HUES64 (cell line): ENCODE measurements around the gene ATP2B2.

Experiments used
- H3K27ac ChIP-seq: 2 replicates; pipeline ENCODE4 v1.7.0; 2013; ENCODE audit warnings: low read depth, low read length, inconsistent platforms
- H3K27me3 ChIP-seq: 2 replicates; pipeline ENCODE4 v1.6.1; 2013; ENCODE audit warnings: mild to moderate bottlenecking, low read length; ENCODE audit not compliant: insufficient read depth
- H3K36me3 ChIP-seq: 2 replicates; pipeline ENCODE4 v1.6.1; 2013; ENCODE audit warnings: mild to moderate bottlenecking, low read length; ENCODE audit not compliant: insufficient read depth
- H3K4me1 ChIP-seq: 2 replicates; pipeline ENCODE4 v1.6.1; 2013; ENCODE audit warnings: mild to moderate bottlenecking, low read length, moderate library complexity; ENCODE audit not compliant: insufficient read depth
- H3K4me3 ChIP-seq: 2 replicates; pipeline ENCODE4 v1.5.1; 2013; ENCODE audit warnings: mild to moderate bottlenecking, low read length, moderate library complexity
- H3K9ac ChIP-seq: 2 replicates; pipeline ENCODE4 v1.6.1; 2013; ENCODE audit warnings: mild to moderate bottlenecking, low read depth, low read length
- H3K9me3 ChIP-seq: 2 replicates; pipeline ENCODE4 v1.6.1; 2013; ENCODE audit warnings: low read depth, low read length; ENCODE audit not compliant: insufficient read depth
- WGBS: fragments of 150-250, 120-280 bp; methylation state at CpG from one replicate; pipeline ENCODE4 v1.1.7; 2013; ENCODE audit warnings: missing lambda C conversion rate; 5-methylcytosine and 5-hydroxymethylcytosine counted together

The ATP2B2 gene

GRCh38 chr3:10413041-10413440, 92.3 kb downstream of the ATP2B2 start:
- Histone ChIP-seq H3K9ac (no peak overlapping the region), H3K36me3 (no peaks in the 10 kb centered on the region), H3K4me1 (no peaks in the 10 kb centered on the region), H3K27ac (no peak overlapping the region), H3K27me3 (no peaks in the 10 kb centered on the region), H3K9me3 (no peaks in the 10 kb centered on the region), H3K4me3 (no peak overlapping the region)
- 83% methylated on average over 4 of the region's 4 CpGs for WGBS

GRCh38 chr3:10411598-10412332, 93.6 kb downstream of the ATP2B2 start:
- WGBS: 94% methylated on average over 9 of the region's 9 CpGs
- Histone ChIP-seq H3K4me1 (no peaks in the 10 kb centered on the region), H3K9me3 (no peaks in the 10 kb centered on the region), H3K36me3 (no peaks in the 10 kb centered on the region), H3K27ac (no peak overlapping the region), H3K4me3 (no peak overlapping the region), H3K9ac (no peak overlapping the region), H3K27me3 (no peaks in the 10 kb centered on the region)

GRCh38 chr3:10410383-10411002, 94.9 kb downstream of the ATP2B2 start:
- no peaks in the 10 kb centered on the region for H3K9me3 ChIP-seq
- no peaks in the 10 kb centered on the region for H3K36me3 ChIP-seq
- no peaks in the 10 kb centered on the region for H3K27me3 ChIP-seq
- H3K9ac ChIP-seq: no peak overlapping the region
- no peak overlapping the region for H3K27ac ChIP-seq
- 95% methylated on average over 21 of the region's 21 CpGs for WGBS
- H3K4me1 ChIP-seq: no peaks in the 10 kb centered on the region
- no peak overlapping the region for H3K4me3 ChIP-seq

GRCh38 chr3:10408680-10409079, 96.7 kb downstream of the ATP2B2 start:
- 91% methylated on average over 7 of the region's 8 CpGs for WGBS
- Histone ChIP-seq H3K36me3 (no peaks in the 10 kb centered on the region), H3K4me3 (no peak overlapping the region), H3K27me3 (no peaks in the 10 kb centered on the region), H3K9ac (no peak overlapping the region), H3K4me1 (no peaks in the 10 kb centered on the region), H3K27ac (no peak overlapping the region), H3K9me3 (no peaks in the 10 kb centered on the region)

GRCh38 chr3:10407361-10407760, 98.0 kb downstream of the ATP2B2 start:
- Histone ChIP-seq H3K9ac (no peak overlapping the region), H3K4me1 (no peaks in the 10 kb centered on the region), H3K4me3 (no peak overlapping the region), H3K27ac (no peak overlapping the region), H3K36me3 (no peaks in the 10 kb centered on the region), H3K9me3 (no peaks in the 10 kb centered on the region), H3K27me3 (no peaks in the 10 kb centered on the region)
- 89% methylated on average over 8 of the region's 8 CpGs for WGBS

GRCh38 chr3:10406414-10406813, 99.0 kb downstream of the ATP2B2 start:
- no peak overlapping the region for H3K9ac ChIP-seq
- no peaks in the 10 kb centered on the region for H3K27me3 ChIP-seq
- H3K27ac ChIP-seq: no peak overlapping the region
- H3K4me3 ChIP-seq: no peak overlapping the region
- 90% methylated on average over 6 of the region's 6 CpGs for WGBS
- H3K4me1 ChIP-seq: no peaks in the 10 kb centered on the region
- no peaks in the 10 kb centered on the region for H3K9me3 ChIP-seq
- no peaks in the 10 kb centered on the region for H3K36me3 ChIP-seq

GRCh38 chr3:10405816-10406215, 99.6 kb downstream of the ATP2B2 start:
- Histone ChIP-seq H3K27me3 (no peaks in the 10 kb centered on the region), H3K36me3 (no peaks in the 10 kb centered on the region)

GRCh38 chr3:10404876-10405275, 100.5 kb downstream of the ATP2B2 start:
- no peaks in the 10 kb centered on the region for H3K4me1 ChIP-seq
- H3K27me3 ChIP-seq: no peaks in the 10 kb centered on the region
- no peak overlapping the region for H3K9ac ChIP-seq
- no peaks in the 10 kb centered on the region for H3K9me3 ChIP-seq
- WGBS: 71% methylated on average over 3 of the region's 3 CpGs
- H3K36me3 ChIP-seq: no peaks in the 10 kb centered on the region
- no peak overlapping the region for H3K27ac ChIP-seq
- H3K4me3 ChIP-seq: no peak overlapping the region

More at GRCh38 chr3:10405816-10406215, 99.6 kb downstream of the ATP2B2 start:
- Histone ChIP-seq H3K4me1 (no peaks in the 10 kb centered on the region), H3K9ac (no peak overlapping the region), H3K9me3 (no peaks in the 10 kb centered on the region), H3K27ac (no peak overlapping the region), H3K4me3 (no peak overlapping the region)
- 100% methylated on average over 1 of the region's 1 CpG for WGBS

- Histone ChIP-seq H3K4me1 (no peaks in the 10 kb centered on the region), H3K27me3 (no peaks in the 10 kb centered on the region), H3K9ac (no peak overlapping the region), H3K36me3 (no peaks in the 10 kb centered on the region), H3K9me3 (no peaks in the 10 kb centered on the region), H3K4me3 (no peak overlapping the region), H3K27ac (no peak overlapping the region)
- 88% methylated on average over 4 of the region's 4 CpGs for WGBS
Observed at GRCh38 chr3:10404377-10404776, 101.0 kb downstream of the ATP2B2 start.

GRCh38 chr3:10401990-10402761, 103.2 kb downstream of the ATP2B2 start:
- H3K27me3 ChIP-seq: no peaks in the 10 kb centered on the region
- H3K4me3 ChIP-seq: no peak overlapping the region
- H3K9ac ChIP-seq: no peak overlapping the region
- 96% methylated on average over 14 of the region's 14 CpGs for WGBS
- H3K4me1 ChIP-seq: no peaks in the 10 kb centered on the region
- no peaks in the 10 kb centered on the region for H3K36me3 ChIP-seq
- no peak overlapping the region for H3K27ac ChIP-seq
- H3K9me3 ChIP-seq: no peaks in the 10 kb centered on the region

- Histone ChIP-seq H3K36me3 (no peaks in the 10 kb centered on the region), H3K27me3 (no peaks in the 10 kb centered on the region), H3K9me3 (no peaks in the 10 kb centered on the region), H3K27ac (no peak overlapping the region), H3K4me3 (no peak overlapping the region), H3K4me1 (no peaks in the 10 kb centered on the region; the same call in 1 of the 2 replicates), H3K9ac (no peak overlapping the region)
- WGBS: 94% methylated on average over 12 of the region's 12 CpGs
Observed at GRCh38 chr3:10400749-10401495, 104.5 kb downstream of the ATP2B2 start.
